Ovary (tissue), 3 donors: ENCODE results near the gene SPTLC1.

ENCODE experiments used
- EP300 ChIP-seq: sonication (generic); formaldehyde crosslinking; IDR thresholded peaks from one replicate; pipeline ENCODE4 v1.6.1; 2017; ENCODE audit warnings: antibody characterized with exemption
- POLR2A ChIP-seq: fragments of 450-650 bp; IDR thresholded peaks from one replicate; pipeline ENCODE4 v1.6.1; 2017; ENCODE audit warnings: antibody characterized with exemption, mild to moderate bottlenecking, moderate library complexity
- TF ChIP-seq, protein P1 (sequence below), 3 donors: fragments of 450-650 bp in 2 of 3; fragments of 200-600 bp in 1 of 3; IDR thresholded peaks; one replicate each; pipeline versions ENCODE4 v1.5.1 to v1.8.0; 2016 to 2022; ENCODE audit warnings: antibody characterized with exemption in 3 of 3, mild to moderate bottlenecking in 1 of 3
- donor health status: DM: no; HTN: no; CAD: no.

DNA sequence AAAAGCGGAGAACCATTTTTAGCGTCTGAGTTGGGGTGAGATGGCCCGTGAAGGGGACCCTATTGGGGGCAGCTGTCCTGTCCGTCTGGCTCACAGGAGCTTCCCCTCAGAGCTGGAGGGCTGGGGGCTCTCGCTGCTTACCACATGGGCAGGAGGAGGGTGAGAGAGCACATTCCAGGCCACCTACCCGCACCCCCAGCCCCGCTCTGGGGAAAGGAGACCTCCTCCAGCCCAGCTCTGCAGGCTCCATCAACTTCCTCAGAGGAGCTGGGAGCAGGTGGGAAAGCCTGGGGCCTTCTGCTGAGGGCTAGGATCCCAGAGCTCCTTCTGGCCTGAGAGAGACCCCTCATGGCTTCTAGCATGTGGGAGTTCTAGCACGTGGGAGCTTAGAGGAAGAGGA is 27.1 kb upstream of the SPTLC1 start:
- TF ChIP-seq, protein P1, sequence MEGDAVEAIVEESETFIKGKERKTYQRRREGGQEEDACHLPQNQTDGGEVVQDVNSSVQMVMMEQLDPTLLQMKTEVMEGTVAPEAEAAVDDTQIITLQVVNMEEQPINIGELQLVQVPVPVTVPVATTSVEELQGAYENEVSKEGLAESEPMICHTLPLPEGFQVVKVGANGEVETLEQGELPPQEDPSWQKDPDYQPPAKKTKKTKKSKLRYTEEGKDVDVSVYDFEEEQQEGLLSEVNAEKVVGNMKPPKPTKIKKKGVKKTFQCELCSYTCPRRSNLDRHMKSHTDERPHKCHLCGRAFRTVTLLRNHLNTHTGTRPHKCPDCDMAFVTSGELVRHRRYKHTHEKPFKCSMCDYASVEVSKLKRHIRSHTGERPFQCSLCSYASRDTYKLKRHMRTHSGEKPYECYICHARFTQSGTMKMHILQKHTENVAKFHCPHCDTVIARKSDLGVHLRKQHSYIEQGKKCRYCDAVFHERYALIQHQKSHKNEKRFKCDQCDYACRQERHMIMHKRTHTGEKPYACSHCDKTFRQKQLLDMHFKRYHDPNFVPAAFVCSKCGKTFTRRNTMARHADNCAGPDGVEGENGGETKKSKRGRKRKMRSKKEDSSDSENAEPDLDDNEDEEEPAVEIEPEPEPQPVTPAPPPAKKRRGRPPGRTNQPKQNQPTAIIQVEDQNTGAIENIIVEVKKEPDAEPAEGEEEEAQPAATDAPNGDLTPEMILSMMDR (IDR thresholded peaks at IDR 0.05): no peak
- TF ChIP-seq EP300 (no peak), POLR2A (no peak)
